GM21526 (cell line): Measurements from ENCODE around the gene TEX29.

Source experiments
- ATAC-seq: cut with Tn5 transposase; IDR thresholded peaks from one replicate; pipeline ENCODE4 v1.9.1; 2021; ENCODE audit warnings: moderate library complexity; ENCODE audit not compliant: unreplicated experiment, low FRiP score

Gene TEX29

DNA sequence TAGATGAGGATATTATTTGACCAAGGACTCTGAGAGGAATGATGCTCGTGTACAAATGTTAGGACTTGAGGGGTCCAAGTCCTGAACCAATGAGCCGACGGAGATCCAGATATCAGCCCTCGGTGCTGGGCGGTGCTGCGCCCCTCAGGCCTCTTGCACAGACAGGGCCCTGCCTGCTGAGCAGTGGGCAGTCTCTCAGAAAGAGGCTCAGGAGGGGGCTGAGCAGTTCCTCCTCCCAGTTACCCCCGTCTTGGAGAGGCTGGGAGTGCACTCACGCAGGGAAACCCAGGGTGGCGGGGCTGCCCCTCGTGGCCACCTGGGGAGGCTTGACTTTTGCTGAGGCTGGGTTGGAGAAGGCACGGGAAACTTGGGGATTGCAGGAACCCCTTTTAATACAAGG, 18.4 kb downstream of the TEX29 start:
- no peak for ATAC-seq

DNA sequence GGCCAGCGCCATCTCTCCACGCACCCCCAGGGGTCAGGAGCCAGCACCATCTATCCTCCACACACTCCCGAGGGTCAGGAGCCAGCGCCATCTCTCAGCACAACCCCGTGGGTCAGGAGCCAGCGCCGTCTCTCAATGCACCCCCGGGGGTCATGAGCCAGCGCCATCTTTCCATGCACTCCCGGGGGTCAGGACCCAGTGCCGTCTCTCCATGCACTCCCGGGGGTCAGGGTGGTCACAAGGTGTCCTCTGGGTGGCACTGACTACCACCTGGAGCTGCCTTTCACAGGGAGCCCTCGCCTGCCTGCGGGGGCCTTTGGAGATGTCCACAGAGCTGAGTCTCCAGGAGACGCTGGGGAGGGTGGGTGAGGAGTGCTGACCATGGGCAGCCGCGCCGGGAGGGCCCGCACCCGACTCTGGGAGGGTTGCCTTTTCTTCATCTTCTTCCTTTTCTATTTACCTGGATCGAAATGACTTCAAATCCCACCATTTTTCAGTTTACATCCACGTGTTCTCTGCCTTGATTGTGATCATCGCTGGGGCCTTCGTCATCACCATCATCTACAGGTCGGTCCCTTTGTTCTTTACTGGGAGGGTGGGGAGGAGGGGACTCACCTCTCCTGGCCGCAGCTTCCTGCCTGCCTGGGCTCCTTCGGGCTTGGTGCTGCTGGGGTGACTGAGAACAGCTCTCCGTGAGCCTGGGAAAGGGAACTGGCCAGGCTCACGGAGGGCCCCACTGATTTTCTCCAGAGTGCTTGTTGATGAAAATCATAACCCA, 19.1 kb downstream of the TEX29 start:
- no peak for ATAC-seq

DNA sequence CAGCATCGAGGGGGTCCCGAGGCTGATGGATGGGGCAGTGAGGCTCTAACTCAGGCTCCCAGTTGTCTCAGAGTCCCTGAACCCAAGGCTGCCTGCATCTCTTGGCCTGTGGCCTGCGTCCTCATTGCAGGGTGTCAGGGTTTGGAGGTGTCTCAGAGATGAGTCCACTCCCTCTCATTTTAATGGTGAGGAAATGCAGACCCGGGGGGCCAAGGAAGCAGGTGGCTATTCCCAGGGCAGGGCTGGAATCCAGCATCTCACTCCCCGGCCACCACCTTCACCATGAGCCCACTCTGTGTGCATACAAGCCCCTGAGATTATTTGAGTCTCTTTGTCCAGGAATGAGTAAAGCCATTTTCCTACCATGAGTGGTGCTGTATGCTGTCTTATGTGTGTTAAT, 21.4 kb downstream of the TEX29 start:
- no peak for ATAC-seq

DNA sequence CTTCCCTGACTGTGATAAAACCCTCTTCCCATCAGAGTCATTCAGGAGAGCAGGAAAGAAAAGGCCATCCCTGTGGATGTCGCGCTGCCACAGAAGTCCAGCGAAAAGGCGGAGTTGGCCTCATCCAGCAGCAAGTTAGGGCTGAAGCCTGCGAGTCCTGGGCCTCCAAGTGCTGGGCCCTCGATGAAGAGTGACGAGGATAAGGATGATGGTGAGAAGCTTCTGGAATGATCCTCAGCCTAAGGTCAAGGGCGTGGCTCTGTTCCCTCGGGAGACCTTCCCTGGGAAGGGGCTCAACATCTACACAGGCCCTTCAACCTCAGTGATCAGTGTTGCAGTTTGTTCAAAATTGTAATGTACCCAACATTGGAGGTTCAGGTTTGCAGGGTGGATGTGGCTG, 22.3 kb downstream of the TEX29 start:
- no peak for ATAC-seq

DNA sequence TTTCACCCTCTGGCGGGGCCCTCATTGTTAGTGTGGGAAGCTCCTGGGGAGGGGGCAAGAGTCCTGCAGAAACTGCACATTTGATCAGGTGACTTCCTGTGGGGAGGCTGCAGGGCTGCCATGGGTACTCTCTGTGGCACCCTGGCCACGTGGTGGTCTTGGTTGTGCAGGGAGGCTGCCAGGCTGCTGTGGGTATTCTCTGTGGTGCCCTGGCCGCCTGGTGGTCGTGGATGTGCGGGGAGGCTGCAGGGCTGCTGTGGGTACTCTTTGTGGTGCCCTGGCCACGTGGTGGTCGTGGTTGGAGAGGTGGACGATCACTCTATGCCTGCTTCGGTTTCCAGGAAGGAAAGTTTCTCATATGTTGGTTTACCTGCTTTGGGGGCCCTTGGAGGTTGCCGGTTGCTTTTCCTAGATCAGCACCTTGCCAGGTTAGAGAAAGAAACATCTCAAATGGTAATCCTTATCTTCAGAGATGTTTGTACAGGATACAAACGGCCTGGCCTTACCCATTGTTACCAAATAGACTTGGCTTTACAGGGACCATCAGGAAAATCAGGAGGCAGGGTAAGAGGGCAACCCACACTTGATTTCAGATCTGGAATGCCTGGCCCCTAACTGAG, 22.9 kb downstream of the TEX29 start:
- no peak for ATAC-seq

DNA sequence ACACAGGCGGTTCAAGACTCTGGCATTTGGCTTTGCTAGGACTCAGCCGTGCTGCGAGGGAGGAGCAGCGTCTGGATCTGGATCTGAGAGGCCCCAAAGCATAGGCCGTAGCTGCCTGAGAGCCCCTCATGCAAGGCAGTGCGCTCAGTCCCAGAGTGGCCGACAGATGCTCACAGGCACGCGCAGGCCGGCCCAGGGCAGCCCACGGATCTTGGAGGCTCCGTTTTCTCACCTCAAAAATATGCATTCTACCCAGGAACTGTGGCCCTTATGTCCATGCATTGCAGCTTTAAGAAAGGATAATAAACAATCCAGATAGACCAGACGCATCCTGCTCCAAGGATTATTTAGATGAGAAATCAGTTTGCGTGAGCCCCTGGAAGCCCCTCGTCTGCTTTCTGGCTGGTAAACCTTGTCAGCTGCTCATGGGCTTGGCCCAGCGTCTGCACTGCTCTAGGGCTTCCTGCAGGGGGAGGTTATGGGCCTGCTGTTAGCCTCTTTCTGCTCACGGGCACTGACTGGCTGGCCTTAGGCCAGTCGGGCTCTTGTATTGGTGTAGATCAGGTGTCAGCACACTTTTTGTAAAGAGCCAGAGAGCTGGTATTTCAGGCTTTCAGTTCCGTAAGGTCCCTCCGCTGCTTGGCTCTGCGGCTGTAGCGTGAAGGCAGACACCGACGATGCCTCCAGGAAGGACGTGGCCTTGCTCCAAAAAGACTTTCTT, 24.2 kb downstream of the TEX29 start:
- ATAC-seq = no peak

DNA sequence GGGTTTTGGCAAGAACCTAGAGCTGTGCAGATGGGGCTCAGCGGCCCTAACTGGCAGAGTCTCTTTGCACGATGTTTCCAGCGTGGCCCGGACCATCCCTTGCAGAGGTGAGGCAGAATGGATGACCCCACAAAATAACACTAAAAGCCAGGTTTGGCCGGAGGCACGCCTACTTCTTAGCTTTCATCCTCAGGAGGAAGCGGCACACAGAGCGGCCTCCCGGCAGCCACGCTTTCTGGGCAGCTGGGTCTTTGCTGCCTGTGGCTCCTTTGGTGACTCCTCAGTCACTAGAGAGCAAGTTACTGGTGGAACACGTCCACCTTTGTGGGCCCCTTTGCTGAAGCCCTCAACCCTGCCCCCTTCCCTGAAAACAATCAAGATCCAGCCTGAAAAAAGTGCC, 25.2 kb downstream of the TEX29 start:
- ATAC-seq = no peak

DNA sequence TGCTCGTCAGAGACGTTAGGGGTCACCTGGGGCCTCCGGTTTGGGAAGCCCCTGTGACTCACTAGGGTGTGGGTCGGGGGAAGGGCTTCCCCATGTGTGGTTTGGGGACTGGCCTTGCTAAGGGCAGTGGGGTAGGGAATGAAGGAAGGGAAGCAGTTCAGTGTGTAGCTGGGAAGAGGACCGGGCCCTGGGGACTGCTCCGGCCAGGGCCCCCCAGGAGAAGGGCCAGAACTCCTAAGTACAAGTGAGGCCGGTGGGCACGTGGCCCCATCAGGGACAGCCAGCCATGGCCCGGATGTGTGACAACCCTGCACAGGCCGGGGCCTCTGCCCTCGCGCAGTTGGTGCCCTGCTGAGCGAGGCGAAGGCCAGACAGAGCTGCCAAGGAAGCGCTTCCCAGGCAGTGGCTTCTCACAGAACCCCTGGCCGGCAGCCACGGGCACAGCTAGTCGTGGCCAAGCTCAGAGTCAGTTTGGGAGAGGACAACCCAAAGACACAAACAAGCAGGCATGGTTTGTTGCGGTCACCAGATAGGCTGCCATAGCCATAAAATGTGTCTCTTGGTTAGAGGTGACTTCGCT, 25.7 kb downstream of the TEX29 start:
- no peak for ATAC-seq

DNA sequence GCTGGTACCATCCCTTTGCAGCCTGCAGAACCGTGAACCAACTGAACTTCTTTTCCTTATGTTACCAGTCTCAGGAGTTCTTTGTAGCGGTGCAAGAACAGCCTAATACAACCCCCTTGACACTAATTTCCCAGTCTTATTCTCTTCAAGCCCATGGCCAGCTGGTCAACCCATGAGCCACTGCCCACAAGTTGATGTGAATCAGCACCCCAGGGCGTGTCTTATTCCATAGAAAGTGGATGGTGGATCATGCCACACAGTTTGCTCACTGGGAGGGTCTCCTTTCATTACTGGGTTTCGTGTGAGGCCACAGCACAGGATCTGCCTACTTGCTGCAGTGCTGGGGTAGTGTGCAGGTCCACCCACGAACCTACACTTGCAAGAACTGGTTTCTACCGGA, 27.0 kb downstream of the TEX29 start:
- no peak for ATAC-seq

DNA sequence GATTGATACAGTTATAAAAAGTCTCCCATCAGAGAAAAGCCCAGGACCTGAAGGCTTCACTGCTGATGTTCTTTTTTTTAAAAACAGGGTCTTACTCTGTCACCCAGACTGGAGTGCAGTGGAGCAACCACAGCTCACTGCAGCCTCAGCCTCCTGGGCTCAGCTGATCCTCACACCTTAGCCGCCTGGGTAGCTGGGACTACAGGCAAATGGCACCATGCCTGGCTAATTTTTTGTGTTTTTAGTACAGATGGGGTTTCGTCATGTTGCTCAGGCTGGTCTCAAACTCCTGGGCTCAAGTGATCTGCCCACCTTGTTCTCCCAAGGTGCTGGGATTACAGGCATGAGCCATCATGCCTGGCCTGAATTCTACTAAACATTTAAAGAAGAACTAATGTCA, 33.1 kb downstream of the TEX29 start:
- ATAC-seq = no peak

DNA sequence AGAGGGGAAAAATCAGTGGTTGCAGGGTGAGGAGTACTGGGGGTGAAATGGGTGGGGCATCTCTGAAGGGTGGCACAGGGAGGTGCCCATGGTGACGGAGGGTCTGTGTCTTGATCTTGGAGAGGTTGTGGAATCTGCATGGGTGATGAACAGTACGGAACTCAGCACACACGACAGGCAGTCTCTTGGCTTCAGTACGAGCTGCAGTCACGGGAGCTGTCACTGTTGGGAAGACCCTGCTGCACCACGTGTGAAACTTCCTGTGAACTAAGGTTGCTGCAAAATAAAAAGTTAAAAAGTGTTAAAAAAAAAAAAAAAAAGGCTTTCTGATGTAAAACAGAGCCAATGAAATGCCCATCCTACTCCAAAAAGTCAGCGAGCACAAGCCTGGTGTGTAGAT, 34.3 kb downstream of the TEX29 start:
- no peak for ATAC-seq

DNA sequence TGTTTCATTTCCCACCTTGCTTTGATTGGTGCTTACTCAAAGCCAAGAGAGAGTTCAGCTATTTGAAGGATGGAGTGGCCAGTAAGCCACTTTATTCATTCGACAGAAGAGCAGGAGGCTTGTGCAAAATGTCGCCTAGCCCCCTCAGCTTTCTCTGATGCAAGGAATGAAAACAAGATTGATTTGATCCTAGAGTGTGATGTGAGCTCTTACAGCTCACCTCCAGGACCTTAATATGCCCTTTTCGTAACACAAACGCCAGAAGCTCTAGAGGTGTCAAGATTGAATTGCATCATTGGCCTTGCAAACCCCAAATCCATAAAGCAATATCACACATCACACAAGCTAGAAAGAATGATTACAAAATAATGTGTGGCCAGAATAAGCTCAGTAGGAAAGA, 36.4 kb downstream of the TEX29 start:
- no peak for ATAC-seq

DNA sequence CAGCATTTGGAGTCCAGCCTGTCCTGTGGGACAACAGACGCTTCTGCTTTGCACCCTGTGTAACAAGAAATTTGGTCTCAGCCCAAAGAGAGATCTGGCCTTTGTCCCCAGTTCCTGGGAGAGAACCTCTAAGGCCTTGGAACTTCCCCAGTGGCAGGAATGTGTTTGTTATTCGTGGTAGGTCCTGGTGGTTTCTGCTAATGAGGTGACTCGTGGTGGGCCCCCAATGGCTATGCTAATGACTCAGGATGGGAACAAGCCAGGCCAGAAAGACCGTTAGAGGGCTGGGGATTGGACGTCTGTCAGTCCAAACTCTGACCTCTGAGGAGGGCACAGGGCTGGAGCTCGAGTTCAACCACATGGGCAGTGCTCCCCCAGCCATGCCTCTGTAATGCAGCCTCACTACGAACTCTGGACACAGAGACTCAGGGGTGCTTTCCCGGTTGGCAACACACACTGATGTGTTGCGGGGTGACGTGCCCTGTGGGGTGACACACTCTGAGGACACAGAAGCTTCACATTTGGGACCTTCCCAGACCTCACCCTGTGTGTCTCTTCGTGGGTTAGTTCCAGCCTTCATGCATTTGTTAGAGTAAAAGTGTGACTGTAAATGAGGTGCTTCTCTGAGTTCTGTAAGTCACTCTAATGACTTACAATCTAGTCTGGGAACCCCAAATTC, 38.9 kb downstream of the TEX29 start:
- ATAC-seq = no peak

DNA sequence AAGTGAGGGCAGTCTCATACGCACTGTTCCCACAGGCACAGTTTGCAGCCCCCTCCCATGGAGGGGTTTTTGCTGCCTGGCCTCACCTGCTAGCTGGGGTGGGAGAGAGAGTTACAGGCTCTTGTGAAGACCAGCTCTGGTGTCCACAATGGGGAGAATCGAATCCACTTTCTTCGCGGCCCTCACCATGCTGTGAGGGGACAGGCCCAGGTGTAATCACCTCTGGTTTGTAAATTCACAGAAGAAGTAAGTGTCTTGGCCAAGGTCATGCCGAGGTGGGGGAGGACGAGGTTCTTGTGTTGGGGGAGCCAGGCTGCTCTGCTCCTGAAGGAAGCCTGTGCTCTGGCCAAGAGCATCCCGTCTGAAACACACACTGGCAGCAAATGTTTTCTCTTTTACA, 39.5 kb downstream of the TEX29 start:
- no peak for ATAC-seq

DNA sequence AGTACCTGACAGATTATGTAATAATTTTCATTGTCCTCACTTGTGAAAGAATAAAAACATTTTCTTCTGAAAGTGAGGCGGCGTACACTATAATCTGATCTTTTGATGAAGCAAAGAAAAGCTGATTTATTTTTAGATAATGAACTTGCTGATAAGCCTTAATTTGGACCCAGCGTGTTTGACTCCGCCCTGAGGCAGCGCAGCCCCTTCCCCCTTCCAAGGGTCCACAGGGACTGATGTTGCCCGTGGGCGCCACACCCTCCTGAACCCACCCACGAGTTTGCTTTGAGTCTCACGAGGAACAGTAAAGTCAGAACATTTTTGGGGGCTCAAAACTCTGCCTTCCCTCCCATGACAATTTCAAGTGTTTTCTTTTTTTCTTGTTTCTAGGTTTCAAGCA, 40.0 kb downstream of the TEX29 start:
- ATAC-seq = no peak

DNA sequence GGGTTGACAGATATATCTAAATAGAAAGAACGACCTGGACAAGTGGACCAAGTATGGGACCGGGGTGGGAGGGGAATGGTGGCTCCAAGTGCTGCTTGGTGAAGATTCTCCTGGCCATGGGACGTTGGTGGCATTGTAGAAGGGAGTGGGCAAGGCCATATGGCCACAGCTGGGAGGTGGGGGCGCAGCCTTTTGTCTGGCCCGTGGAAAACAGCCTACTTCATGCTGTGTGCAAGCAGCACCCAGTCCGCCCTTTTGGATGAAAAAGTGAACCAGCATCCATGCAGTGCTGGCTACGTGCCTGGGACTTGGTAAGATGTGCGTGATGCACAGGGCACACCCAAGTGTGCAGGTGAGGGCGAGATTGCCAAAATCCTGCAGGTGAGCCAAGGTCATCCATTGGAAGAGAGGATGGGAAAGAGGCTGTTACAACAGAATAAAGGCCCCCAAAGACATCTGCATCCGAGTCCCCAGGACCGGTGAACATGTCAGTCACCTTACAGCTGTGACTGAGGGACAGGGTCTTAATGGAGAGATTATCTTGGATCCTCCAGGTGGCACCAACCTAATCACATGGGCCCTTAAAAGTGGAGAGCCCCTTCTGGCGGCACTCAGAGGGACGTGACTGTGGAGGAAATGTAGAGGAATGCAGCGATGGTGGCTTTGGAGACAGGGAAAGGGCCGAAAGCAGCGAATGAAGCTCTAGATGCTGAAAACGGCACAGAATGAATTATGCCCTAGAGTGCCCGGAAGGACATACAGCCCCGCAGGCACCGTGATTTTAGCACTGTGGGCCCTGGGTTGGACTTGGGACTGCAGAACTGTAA, 40.8 kb downstream of the TEX29 start:
- ATAC-seq = no peak

DNA sequence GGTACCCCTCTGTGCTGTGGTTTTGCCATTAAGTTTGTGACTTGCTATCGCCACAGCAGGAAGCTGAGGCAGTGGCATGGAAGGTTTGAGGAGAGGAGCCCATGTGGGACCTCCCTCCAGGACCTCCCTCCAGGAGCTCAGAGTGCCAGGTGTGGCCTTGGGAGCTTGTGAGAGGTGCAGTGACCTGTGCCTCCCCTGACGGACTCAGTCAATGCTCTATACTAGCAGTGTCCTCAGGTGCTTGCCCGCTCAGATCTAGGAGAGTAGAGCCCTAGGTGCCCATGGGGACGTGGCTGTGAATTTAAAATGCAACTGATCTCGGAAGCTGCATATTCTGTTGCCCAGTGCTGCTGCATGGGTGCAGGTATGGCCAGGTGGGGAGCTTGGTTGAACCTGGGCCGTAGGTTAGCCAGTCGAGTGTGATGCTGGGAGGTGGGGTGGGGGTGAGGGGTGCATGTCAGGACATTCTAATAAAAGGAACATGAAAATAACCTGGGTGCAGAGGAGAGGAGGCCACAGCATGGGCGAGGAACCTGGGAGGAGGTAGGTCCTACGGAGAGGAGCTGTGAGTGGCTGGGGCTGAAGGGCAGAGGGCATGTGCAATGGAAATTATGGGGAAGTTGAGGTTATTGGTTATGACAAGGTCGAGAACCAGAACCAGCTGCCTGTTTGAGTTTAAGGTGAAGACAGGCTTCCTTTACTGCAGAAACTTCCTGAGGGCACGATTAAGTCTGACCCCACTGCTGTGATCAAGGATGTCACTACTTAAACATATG, 41.6 kb downstream of the TEX29 start:
- no peak for ATAC-seq

DNA sequence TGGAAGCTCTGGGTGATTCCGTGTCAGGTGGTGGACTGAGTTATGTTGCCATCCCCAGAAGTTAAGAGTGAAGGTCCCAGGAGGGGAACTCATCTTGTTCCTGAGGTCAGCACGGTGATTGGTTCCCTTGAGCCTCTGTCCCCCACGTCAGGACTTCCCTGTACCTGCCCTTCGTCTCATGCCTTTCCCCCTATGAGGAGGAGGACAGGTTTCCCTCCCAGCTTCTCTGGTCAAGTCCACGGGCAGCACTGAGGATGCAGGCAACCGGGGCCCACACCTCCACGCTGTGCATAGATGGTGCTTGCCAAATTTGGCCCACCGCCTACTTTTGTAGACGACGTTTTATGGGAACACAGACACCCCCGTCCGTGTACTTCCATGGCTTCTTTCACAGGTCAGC, 42.7 kb downstream of the TEX29 start:
- no peak for ATAC-seq

DNA sequence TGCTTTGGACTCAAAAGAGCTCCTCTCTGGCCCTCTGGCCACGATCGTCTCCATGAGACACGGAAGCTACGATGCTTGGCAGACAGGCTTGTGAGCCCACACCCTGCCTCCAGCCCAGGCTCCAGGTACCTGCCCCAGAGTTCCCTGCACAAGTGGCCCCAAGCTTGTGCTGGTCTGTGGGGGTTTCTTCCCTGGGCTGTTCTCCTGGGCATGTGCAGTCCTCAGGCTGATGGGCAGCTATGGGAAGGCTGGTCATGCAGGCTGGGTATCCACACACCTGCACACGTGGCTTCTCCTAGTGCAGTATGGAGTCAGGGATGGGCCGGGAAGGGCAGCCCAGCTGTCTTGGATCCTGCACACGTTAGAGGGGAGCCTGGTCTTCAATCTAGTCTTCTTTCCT, 43.1 kb downstream of the TEX29 start:
- ATAC-seq = no peak
